Measurements from ENCODE around the gene UTY. TPM values are rescaled to one million over a fixed set of nuclear protein-coding genes. Genes with fewer than 3 reads are reported as not detected.

Gene UTY
- total RNA-seq, 1 donor from 2014 or later: 32.4 TPM

- Histone ChIP-seq H3K4me3 (no peak overlapping the region), H3K4me1 (no peaks in the 10 kb centered on the region), H3K27me3 (ENCODE audit: low read depth) (no peaks in the 10 kb centered on the region), H3K9me3 (no peaks in the 10 kb centered on the region), H3K27ac (no peak overlapping the region), H3K36me3 (no peaks in the 10 kb centered on the region)
- DNase-seq (no peak), ATAC-seq (no peak)
- intact Hi-C loops (cut with DNase I): no loop called here
- TF ChIP-seq CTCF (IDR thresholded peaks at IDR 0.05): no peak
Observed at GRCh38 chrY:13227354-13227953, 252.4 kb downstream of the UTY start.

- no peak overlapping the region for H3K4me3 ChIP-seq
- no peaks in the 10 kb centered on the region for H3K4me1 ChIP-seq
- H3K27me3 ChIP-seq (ENCODE audit: low read depth): no peaks in the 10 kb centered on the region
- ATAC-seq: no peak
- no peak overlapping the region for H3K27ac ChIP-seq
- intact Hi-C loops (cut with DNase I): no loop called here
- DNase-seq: no peak
- TF ChIP-seq CTCF (IDR thresholded peaks at IDR 0.05): no peak
- no peaks in the 10 kb centered on the region for H3K36me3 ChIP-seq
- H3K9me3 ChIP-seq: no peaks in the 10 kb centered on the region
Observed at GRCh38 chrY:13210961-13211646, 268.7 kb downstream of the UTY start.

- no peak for ATAC-seq
Observed at GRCh38 chrY:13205214-13205613, 274.6 kb downstream of the UTY start.

More at GRCh38 chrY:13205214-13205613, 274.6 kb downstream of the UTY start:
- Histone ChIP-seq H3K4me1 (no peaks in the 10 kb centered on the region), H3K27me3 (ENCODE audit: low read depth) (no peaks in the 10 kb centered on the region), H3K9me3 (no peaks in the 10 kb centered on the region), H3K27ac (no peak overlapping the region), H3K4me3 (no peak overlapping the region), H3K36me3 (no peaks in the 10 kb centered on the region)
- DNase-seq: no peak
- intact Hi-C loops (cut with DNase I): no loop called here
- no peak for TF ChIP-seq CTCF (IDR thresholded peaks at IDR 0.05)

Other genes starting within 250 kb of the UTY start
- 0.89 TPM for gene TMSB4Y, start 223.9 kb upstream of the UTY start, total RNA-seq

Measured in lower lobe of right lung (tissue), 2 donors.